Endothelial cell of umbilical vein (primary cell): ENCODE data around the gene TRPM5.

Experiments used
- EZH2 ChIP-seq: IDR thresholded peaks from 2 replicates; pipeline ENCODE4 v1.6.1; 2012; ENCODE audit warnings: borderline replicate concordance, low read depth, mild to moderate bottlenecking, moderate library complexity, low read length, inconsistent platforms; ENCODE audit not compliant: severe bottlenecking
- POLR2A ChIP-seq: IDR thresholded peaks from 2 replicates; pipeline ENCODE4 v1.6.1; 2012; ENCODE audit warnings: low read depth, mild to moderate bottlenecking, control low read depth, low read length
- POLR2AphosphoS5 ChIP-seq: IDR thresholded peaks from 2 replicates; pipeline ENCODE4 v1.6.1; 2012; ENCODE audit warnings: low read depth, mild to moderate bottlenecking, control low read depth, low read length, moderate library complexity; ENCODE audit not compliant: insufficient read depth
- TF ChIP-seq, protein P1 (sequence below), 2 donors: IDR thresholded peaks; 1 replicate in 1 of 2; 2 replicates in 1 of 2; pipeline ENCODE4 v1.5.1; 2011; ENCODE audit warnings: low read length in 2 of 2, mild to moderate bottlenecking in 2 of 2, moderate library complexity in 2 of 2, control low read depth in 1 of 2, inconsistent platforms in 1 of 2, low read depth in 1 of 2; ENCODE audit not compliant: insufficient read depth in 1 of 2; ENCODE audit errors: extremely low read depth in 1 of 2
- TF ChIP-seq, protein P2 (sequence below): IDR thresholded peaks from 2 replicates; pipeline ENCODE4 v1.6.1; 2011; ENCODE audit not compliant: insufficient read depth, insufficient read length

DNA sequence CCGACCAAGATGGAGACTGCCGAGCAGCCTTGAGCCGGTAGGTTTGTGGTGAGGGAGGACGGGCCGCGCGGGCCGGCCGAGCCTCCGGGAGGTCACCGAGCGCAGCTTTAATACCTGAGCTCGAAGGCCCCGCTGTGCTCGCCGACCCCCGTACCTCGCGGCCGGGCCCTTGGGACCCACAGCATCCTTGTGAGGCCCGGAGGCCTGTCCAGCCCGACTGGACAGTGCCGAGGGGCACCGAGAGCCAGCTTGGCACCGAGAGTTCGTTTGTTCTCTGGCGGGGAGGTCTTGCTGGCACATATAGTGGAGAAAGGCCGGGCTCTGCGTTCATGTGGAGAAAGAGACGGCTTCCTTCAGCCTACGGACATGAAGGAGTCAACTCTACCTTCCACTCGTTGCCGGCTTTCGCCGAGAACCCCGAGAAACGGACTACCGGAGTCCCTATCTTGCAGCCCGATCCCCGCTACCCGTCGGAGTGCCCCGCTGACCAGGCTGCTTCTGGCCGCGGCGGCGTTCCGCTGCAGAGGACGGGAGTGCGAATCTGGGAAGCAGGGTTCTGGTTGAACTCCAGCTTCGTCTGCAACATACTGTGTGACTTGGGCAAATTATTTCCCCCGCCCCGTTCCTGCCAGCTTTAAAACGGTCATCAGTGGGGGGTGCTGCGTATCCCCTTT, 43.4 kb downstream of the TRPM5 start:
- TF ChIP-seq, protein P1, sequence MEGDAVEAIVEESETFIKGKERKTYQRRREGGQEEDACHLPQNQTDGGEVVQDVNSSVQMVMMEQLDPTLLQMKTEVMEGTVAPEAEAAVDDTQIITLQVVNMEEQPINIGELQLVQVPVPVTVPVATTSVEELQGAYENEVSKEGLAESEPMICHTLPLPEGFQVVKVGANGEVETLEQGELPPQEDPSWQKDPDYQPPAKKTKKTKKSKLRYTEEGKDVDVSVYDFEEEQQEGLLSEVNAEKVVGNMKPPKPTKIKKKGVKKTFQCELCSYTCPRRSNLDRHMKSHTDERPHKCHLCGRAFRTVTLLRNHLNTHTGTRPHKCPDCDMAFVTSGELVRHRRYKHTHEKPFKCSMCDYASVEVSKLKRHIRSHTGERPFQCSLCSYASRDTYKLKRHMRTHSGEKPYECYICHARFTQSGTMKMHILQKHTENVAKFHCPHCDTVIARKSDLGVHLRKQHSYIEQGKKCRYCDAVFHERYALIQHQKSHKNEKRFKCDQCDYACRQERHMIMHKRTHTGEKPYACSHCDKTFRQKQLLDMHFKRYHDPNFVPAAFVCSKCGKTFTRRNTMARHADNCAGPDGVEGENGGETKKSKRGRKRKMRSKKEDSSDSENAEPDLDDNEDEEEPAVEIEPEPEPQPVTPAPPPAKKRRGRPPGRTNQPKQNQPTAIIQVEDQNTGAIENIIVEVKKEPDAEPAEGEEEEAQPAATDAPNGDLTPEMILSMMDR (IDR thresholded peaks at IDR 0.05; ENCODE audit: extremely low read depth in 1 of 2, insufficient read depth in 1 of 2, low read depth in 1 of 2, low read length in 2 of 2) = no peak
- TF ChIP-seq, protein P2, sequence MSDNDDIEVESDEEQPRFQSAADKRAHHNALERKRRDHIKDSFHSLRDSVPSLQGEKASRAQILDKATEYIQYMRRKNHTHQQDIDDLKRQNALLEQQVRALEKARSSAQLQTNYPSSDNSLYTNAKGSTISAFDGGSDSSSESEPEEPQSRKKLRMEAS = no peak
- TF ChIP-seq POLR2A (no peak), POLR2AphosphoS5 (no peak), EZH2 (no peak)
